GM18870 (cell line): ENCODE measurements around the gene AQP6.

ENCODE experiments used
- ATAC-seq: cut with Tn5 transposase; IDR thresholded peaks from one replicate; pipeline ENCODE4 v1.9.1; 2021; ENCODE audit warnings: moderate library complexity; ENCODE audit not compliant: unreplicated experiment

The AQP6 gene

GRCh38 chr12:49955899-49956662, 16.7 kb upstream of the AQP6 start:
- no peak for ATAC-seq

- no peak for ATAC-seq
These were observed 15.8 kb upstream of the AQP6 start for GRCh38 chr12:49956663-49957569.

- ATAC-seq: no peak
These were observed 15.2 kb upstream of the AQP6 start for GRCh38 chr12:49957570-49957967.

- ATAC-seq: no peak
These were observed 12.9 kb upstream of the AQP6 start for GRCh38 chr12:49959685-49960473.

- no peak for ATAC-seq
These were observed 12.2 kb upstream of the AQP6 start for GRCh38 chr12:49960474-49961110.

- ATAC-seq: no peak
These were observed 11.4 kb upstream of the AQP6 start, which contains the start of gene AQP5 for GRCh38 chr12:49961111-49961922. Gene AQP5 (plus strand): TSS chr12:49961872. CDS start chr12:49962018, 146 bp downstream.

- ATAC-seq: no peak
These were observed 10.6 kb upstream of the AQP6 start for GRCh38 chr12:49961993-49962764.

GRCh38 chr12:49962861-49963765, 9.6 kb upstream of the AQP6 start:
- no peak for ATAC-seq

GRCh38 chr12:49963976-49964815, 8.6 kb upstream of the AQP6 start:
- no peak for ATAC-seq

GRCh38 chr12:49964849-49965624, 7.7 kb upstream of the AQP6 start:
- no peak for ATAC-seq

GRCh38 chr12:49965836-49966235, 6.9 kb upstream of the AQP6 start:
- ATAC-seq: no peak

GRCh38 chr12:49966511-49967041, 6.2 kb upstream of the AQP6 start:
- ATAC-seq: no peak

GRCh38 chr12:49967042-49967776, 5.5 kb upstream of the AQP6 start:
- ATAC-seq: peak; percentile 66

GRCh38 chr12:49967777-49968250, 4.9 kb upstream of the AQP6 start:
- ATAC-seq: no peak

- no peak for ATAC-seq
These were observed 4.3 kb upstream of the AQP6 start for GRCh38 chr12:49968471-49968870.
